ENCODE results near the gene PGS1. TPM values are rescaled to one million over a fixed set of nuclear protein-coding genes. Genes with fewer than 3 reads are reported as not detected.
"Not testable (repeated sequence)": the region's sequence is repeated elsewhere in the genome, so short reads cannot be mapped to it uniquely, and the experiment has no call there.

The PGS1 gene
- total RNA-seq, 1 experiment from 2014 or later, result 25.7 TPM

DNA sequence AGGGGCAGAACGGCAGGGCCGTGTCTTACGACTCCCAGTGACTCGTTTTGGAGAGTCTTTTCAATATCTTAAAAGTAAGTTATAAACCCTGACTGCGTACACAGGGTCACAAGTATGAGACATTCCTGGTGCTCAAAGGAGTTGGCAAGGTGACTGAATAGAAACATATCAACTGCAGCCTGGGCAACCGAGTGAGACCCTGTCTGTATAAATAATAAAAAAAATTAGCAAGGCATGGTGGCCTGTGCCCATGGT, 83.3 kb downstream of the PGS1 start:
- BruUV-seq (replicated peaks), result no TSS peak
- no peak for DNase-seq (ENCODE audit: unreplicated experiment)
- Mint-ChIP-seq H3K4me1 (ENCODE audit: insufficient read depth, unreplicated experiment) (no peaks in the 10 kb centered on the region), H3K27ac (ENCODE audit: low read depth, unreplicated experiment) (no peak overlapping the region), H3K27me3 (ENCODE audit: insufficient read depth, unreplicated experiment) (no peaks in the 10 kb centered on the region), H3K36me3 (ENCODE audit: insufficient read depth, unreplicated experiment) (no peaks in the 10 kb centered on the region), H3K4me3 (ENCODE audit: unreplicated experiment) (no peak overlapping the region), H3K9me3 (ENCODE audit: unreplicated experiment) (no peaks in the 10 kb centered on the region)
- POLR2A ChIA-PET, result no interaction called here
- intact Hi-C loops (cut with micrococcal nuclease), result no loop called here
- TF ChIP-seq, protein P1, sequence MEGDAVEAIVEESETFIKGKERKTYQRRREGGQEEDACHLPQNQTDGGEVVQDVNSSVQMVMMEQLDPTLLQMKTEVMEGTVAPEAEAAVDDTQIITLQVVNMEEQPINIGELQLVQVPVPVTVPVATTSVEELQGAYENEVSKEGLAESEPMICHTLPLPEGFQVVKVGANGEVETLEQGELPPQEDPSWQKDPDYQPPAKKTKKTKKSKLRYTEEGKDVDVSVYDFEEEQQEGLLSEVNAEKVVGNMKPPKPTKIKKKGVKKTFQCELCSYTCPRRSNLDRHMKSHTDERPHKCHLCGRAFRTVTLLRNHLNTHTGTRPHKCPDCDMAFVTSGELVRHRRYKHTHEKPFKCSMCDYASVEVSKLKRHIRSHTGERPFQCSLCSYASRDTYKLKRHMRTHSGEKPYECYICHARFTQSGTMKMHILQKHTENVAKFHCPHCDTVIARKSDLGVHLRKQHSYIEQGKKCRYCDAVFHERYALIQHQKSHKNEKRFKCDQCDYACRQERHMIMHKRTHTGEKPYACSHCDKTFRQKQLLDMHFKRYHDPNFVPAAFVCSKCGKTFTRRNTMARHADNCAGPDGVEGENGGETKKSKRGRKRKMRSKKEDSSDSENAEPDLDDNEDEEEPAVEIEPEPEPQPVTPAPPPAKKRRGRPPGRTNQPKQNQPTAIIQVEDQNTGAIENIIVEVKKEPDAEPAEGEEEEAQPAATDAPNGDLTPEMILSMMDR (IDR thresholded peaks at IDR 0.05; ENCODE audit: unreplicated experiment), result no peak
- CTCF ChIA-PET, result no interaction called here

DNA sequence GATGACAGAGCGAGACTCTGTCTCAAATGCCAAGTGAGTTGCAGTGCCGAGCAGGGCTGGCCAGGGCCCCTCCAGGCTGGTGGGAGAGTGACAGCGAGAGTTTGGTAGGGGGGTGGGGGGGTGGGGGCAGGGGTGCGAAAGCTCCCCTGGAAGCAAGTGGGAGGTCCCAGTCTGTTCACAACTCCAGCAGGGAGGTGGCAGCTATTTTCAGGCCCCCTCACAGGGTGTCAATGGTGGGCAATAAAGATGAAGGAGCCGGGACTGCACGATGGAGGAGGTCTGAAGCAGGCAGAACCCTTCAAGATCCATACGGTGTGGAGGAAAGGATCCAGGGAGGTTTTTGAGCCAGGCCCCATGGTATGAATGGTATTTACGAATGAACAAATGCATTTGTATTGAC, 83.7 kb downstream of the PGS1 start:
- intact Hi-C loops (cut with micrococcal nuclease), result no loop called here
- DNase-seq (ENCODE audit: unreplicated experiment), result no peak
- POLR2A ChIA-PET, result no interaction called here

DNA sequence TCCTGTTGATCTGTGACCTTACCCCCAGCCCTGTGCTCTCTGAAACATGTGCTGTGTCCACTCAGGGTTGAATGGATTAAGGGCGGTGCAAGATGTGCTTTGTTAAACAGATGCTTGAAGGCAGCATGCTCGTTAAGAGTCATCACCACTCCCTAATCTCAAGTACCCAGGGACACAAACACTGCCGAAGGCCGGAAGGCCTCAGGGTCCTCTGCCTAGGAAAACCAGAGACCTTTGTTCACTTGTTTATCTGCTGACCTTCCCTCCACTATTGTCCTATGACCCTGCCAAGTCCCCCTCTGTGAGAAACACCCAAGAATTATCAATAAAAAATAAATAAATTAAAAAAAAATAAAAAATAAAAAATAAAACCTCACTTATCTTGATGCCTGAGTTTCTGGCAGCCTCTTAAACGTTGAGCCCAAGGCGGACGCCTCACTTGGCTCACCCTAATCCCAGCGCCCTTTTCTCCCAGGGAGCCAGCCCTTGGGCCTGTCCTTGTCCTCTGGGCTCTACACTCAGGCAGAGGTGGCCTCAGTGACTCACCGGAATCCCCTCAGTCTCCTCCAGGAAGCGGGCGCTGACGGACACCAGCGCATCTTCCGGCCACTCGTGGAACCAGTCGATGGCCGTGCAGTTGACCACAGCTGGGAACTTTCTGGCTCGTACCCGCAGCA, 87.8 kb downstream of the PGS1 start:
- H3K4me1 Mint-ChIP-seq (ENCODE audit: insufficient read depth, unreplicated experiment); H3K4me3 Mint-ChIP-seq (ENCODE audit: unreplicated experiment); BruUV-seq (replicated peaks); POLR2A ChIA-PET; H3K27me3 Mint-ChIP-seq (ENCODE audit: insufficient read depth, unreplicated experiment); DNase-seq (ENCODE audit: unreplicated experiment); H3K36me3 Mint-ChIP-seq (ENCODE audit: insufficient read depth, unreplicated experiment); intact Hi-C loops (cut with micrococcal nuclease); H3K27ac Mint-ChIP-seq (ENCODE audit: low read depth, unreplicated experiment); CTCF ChIA-PET; H3K9me3 Mint-ChIP-seq (ENCODE audit: unreplicated experiment): not testable (repeated sequence)

More for the DNA sequence above, 83.7 kb downstream of the PGS1 start:
- H3K27me3 Mint-ChIP-seq (ENCODE audit: insufficient read depth, unreplicated experiment), result no peaks in the 10 kb centered on the region
- H3K4me1 Mint-ChIP-seq (ENCODE audit: insufficient read depth, unreplicated experiment), result no peaks in the 10 kb centered on the region
- no peaks in the 10 kb centered on the region for H3K9me3 Mint-ChIP-seq (ENCODE audit: unreplicated experiment)
- CTCF ChIA-PET, result no interaction called here
- H3K4me3 Mint-ChIP-seq (ENCODE audit: unreplicated experiment), result no peak overlapping the region
- H3K27ac Mint-ChIP-seq (ENCODE audit: low read depth, unreplicated experiment), result no peak overlapping the region
- no peaks in the 10 kb centered on the region for H3K36me3 Mint-ChIP-seq (ENCODE audit: insufficient read depth, unreplicated experiment)
- TF ChIP-seq, protein P1 (IDR thresholded peaks at IDR 0.05; ENCODE audit: unreplicated experiment), result no peak
- BruUV-seq (replicated peaks), result no TSS peak

DNA sequence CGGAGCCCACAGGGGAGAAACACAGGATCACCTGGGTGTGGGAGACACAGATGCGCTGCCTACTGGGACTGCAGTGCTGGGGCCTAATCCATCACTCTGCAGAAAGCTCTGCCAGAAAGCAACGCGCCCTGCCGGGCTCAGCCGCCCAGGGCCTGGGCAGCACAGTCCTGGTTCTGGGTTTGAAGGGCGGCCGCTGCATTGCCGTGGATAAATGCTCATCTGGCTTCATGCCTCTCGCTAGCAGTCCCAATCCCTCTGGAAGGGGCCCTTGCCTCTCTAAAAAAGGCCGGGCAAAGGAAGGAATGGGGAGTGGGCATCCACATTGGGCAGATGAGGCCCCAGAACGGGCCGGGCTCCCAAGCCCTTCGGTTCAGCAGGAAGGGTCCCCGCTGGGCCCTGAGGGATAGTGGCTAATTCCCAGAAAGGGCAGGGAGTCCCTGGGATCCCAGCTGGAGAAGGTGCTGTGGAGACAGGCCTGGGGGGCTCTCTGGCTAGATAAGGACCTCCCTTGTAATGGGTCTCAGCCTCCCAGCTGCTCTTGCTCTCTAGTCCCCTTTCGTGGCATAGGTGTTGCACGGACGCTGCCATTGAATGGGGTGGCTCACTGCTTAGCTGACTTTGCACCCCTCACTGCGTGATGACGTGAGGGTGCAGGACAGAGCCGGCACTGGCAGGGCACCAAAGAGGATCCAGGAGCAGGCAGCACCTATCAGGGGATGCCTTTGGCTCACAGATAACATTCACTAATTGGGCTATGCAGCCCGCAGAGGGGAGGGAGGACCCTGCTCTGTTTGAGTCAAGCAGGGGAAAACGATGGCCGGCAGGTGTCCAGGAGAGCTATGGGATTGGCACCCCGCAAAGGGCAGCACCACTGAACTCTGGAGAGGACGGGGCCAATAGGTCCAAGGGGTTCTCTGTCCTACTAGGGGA, 88.6 kb downstream of the PGS1 start:
- H3K27ac Mint-ChIP-seq (ENCODE audit: low read depth, unreplicated experiment), result no peak overlapping the region

More for the DNA sequence above, 88.6 kb downstream of the PGS1 start:
- Mint-ChIP-seq H3K27me3 (ENCODE audit: insufficient read depth, unreplicated experiment) (no peaks in the 10 kb centered on the region), H3K9me3 (ENCODE audit: unreplicated experiment) (no peaks in the 10 kb centered on the region), H3K4me3 (ENCODE audit: unreplicated experiment) (no peak overlapping the region), H3K4me1 (ENCODE audit: insufficient read depth, unreplicated experiment) (no peaks in the 10 kb centered on the region), H3K36me3 (ENCODE audit: insufficient read depth, unreplicated experiment) (no peaks in the 10 kb centered on the region)
- ChIA-PET POLR2A (no interaction called here), CTCF (no interaction called here)
- intact Hi-C loops (cut with micrococcal nuclease), result no loop called here
- BruUV-seq (replicated peaks), result no TSS peak
- TF ChIP-seq, protein P1 (IDR thresholded peaks at IDR 0.05; ENCODE audit: unreplicated experiment), result no peak
- no peak for DNase-seq (ENCODE audit: unreplicated experiment)
